PFSK-1 (cell line): Measurements from ENCODE around the gene SKA2.

ENCODE experiments used
- FOXP2 ChIP-seq: optimal IDR thresholded peaks from 2 replicates; pipeline ENCODE3; 2011; ENCODE audit warnings: borderline replicate concordance, control low read depth, inconsistent platforms; ENCODE audit not compliant: insufficient read depth; ENCODE audit errors: extremely low read length, extremely low read depth
- POLR2AphosphoS5 ChIP-seq: IDR thresholded peaks from 2 replicates; pipeline ENCODE4 v1.6.1; 2012; ENCODE audit warnings: low read depth, mild to moderate bottlenecking, control low read depth, low read length, moderate library complexity
- REST ChIP-seq, 2 experiments: IDR thresholded peaks; 2 replicates each; pipeline versions ENCODE4 v1.6.1 to v1.8.0; 2011 to 2012; ENCODE audit warnings: low read depth in 2 of 2, low read length in 2 of 2, control low read depth in 1 of 2, inconsistent platforms in 1 of 2, mild to moderate bottlenecking in 1 of 2, moderate library complexity in 1 of 2; ENCODE audit not compliant: insufficient read depth in 1 of 2
- SIN3A ChIP-seq: IDR thresholded peaks from 2 replicates; pipeline ENCODE4 v1.6.1; 2012; ENCODE audit warnings: mild to moderate bottlenecking, low read length, moderate library complexity, borderline replicate concordance; ENCODE audit not compliant: insufficient read depth
- TAF1 ChIP-seq: IDR thresholded peaks from 2 replicates; pipeline ENCODE4 v1.6.1; 2012; ENCODE audit warnings: low read length, control low read depth, borderline replicate concordance; ENCODE audit not compliant: insufficient read depth

SKA2 gene

GRCh38 chr17:59067340-59067739 lies 87.6 kb downstream of the SKA2 start:
- TF ChIP-seq FOXP2 (no peak), REST (IDR thresholded peaks at IDR 0.05; ENCODE audit: insufficient read depth in 1 of 2, low read depth in 2 of 2, low read length in 2 of 2) (no peak), POLR2AphosphoS5 (no peak), SIN3A (no peak), TAF1 (no peak)

- TF ChIP-seq TAF1 (no peak), REST (IDR thresholded peaks at IDR 0.05; ENCODE audit: insufficient read depth in 1 of 2, low read depth in 2 of 2, low read length in 2 of 2) (no peak), SIN3A (no peak), FOXP2 (no peak), POLR2AphosphoS5 (no peak)
These were observed 92.5 kb downstream of the SKA2 start for GRCh38 chr17:59062509-59062908.
